ENCODE data around the gene PDE10A.
"Not testable (repeated sequence)": the region's sequence is repeated elsewhere in the genome, so short reads cannot be mapped to it uniquely, and the experiment has no call there.

Gene PDE10A

DNA sequence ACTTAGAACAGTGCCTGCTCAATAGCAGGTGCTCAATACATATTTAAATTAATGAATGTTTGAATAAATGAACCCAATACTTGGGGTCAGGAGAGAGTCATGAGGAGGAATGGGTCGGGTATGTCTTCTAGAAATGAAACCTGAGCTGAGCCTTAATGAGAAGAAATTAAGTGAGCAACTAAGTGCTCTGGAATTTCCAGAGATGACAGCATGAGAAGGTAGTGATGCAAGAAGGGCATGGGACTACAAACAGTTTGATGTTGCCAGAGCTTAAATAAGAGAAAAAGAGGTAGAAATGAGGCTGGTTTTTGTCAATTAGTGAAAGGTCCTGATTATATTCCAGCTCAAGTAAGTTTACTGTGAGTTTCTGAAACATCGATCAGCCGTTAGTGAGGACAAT is 82.9 kb downstream of the PDE10A start:
- DNase-seq, result no peak

- DNase-seq, result no peak
Measured at GRCh38 chr6:165579151-165579550, 83.9 kb downstream of the PDE10A start.

DNA sequence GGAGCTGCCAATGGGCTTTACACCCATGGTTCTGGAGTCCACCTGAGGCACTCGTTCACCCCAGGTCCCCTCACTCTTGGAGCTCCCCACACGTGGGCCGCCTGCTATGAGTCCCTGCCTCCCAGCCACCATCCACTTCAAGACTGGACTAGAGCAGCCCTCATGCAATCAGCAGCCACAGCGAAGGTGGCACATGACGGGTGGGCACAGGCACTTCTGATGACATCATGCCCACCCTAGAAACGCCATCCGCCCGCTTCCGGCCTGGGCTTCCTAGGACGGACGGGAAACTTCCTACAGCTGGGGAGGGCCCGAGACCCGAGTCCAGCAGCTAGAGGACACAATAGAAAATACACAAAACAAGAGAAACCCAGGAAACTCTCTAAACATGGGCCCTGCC is 85.5 kb downstream of the PDE10A start:
- DNase-seq, result no peak

GRCh38 chr6:165575158-165575549 is 87.9 kb downstream of the PDE10A start:
- no peak for DNase-seq

DNA sequence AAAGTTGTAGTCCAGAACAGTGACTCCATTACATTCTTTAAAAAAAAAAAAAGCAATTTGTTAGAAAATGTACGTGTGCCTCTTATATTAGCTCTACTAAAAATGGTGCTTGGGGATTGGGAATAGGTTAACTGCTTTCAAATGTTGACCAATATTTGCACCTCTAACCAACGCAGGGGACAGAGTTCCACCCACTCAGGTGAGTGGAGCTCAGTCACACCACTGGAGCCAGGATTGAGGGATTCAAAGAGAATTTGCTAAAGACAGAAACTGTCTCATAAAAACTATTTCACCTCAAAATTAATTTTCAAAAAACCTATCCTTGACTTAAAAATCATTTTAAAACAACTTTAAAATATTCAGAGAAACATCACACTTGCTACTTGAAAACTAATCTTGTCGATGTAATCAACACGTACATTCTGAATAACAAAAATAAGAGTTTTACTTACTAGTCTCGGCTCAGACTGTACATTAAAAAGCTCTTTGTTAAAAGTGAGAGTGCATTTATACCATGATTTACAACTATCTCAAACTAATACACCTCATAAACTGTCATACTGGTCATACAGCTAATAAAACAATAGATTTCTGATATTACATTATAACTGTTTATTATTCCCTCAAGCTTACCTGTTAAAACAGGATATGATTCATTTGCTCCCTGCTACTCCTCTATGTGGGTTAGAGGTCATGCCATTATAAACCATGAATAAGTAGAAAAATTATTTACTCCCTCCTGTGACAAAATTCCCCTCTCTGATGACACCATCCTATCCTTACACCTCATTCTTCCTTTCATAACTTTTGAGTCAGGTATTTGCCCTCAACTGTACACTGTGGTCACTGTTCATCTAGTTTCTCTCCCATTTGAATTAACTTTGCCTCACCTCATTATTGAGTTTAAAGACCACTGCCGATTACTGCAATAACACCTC is 88.6 kb downstream of the PDE10A start:
- no peak for DNase-seq

DNA sequence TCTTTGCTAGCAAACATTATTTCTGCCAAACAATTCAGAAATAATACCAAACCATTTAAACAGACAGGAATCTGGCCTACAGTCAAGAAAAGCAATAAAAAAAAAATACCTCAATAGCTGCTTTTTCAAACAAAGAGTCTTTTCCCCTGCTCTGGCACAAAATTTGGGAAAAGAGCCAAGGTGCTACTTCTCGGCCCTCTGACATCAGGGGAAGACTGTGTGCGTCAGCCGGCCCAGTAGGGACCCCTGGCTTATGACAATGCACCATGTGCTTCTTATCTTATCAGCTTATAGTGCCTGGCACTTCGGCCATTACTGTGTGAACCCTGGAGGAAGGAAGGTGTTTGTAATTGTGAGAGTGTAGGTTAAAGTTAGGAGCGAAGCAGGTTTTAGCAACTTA is 89.4 kb downstream of the PDE10A start:
- DNase-seq, result no peak

- no peak for DNase-seq
Measured at GRCh38 chr6:165571721-165572132, 91.3 kb downstream of the PDE10A start.

- no peak for DNase-seq
Measured at GRCh38 chr6:165571068-165571682, 91.9 kb downstream of the PDE10A start.

GRCh38 chr6:165568326-165568725 is 94.7 kb downstream of the PDE10A start:
- no peak for DNase-seq

DNA sequence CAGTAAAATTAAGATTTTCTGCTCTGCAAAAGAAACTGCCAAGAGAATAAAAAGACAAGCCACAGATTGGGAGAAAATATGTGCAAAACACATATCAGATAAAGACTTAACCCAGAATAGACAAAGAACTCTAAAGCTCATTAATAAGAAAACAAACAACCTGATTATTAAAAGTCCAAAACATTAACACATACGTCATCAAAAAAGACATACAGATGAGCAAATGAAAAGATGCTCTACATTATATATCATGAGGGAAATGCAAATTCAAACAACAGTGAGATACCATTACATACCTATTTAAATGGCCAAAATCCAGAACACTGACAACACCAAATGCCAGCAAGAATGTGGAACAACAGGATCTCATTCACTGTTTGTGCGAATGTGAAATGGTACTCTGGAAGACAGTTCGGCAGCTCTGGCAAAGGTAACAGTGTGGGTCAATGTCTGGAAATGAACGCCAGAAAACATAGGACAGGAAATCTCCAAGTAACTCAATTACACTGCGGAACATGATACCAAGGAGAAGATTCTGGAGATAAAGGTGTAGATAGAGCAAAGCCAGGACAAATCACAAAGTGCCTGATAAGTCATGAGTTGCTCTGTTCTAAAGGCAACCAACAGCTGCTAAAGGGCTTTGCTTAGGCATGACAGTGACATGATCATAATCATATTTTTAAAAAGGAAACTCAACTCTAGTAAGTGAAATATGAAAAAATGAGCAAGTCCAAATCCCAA is 96.8 kb downstream of the PDE10A start:
- DNase-seq, result no peak

- DNase-seq, result no peak
Measured at GRCh38 chr6:165562421-165563090, 100.5 kb downstream of the PDE10A start.

GRCh38 chr6:165559632-165560031 is 103.4 kb downstream of the PDE10A start:
- no peak for DNase-seq

GRCh38 chr6:165558097-165558496 is 104.9 kb downstream of the PDE10A start:
- not testable (repeated sequence) for DNase-seq

DNA sequence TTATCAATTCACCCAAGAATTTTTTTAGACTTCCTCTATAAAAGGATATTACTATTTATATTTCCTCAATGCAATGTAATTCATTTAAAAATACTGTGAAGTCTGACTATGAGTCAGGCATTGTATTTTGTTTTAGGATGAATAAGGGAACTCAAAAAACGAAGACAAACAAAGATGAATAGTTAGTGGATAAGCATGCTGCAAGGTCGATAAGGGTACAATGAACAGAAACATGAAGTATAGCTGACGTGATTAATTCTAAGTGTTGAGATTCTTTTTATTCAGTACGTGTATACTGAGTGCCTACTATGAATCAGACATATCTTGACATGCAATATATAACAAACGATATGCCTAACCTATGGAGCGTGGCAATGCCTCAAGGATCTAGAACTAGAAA is 105.4 kb downstream of the PDE10A start:
- no peak for DNase-seq

GRCh38 chr6:165556116-165556843 is 106.8 kb downstream of the PDE10A start:
- DNase-seq, result no peak

GRCh38 chr6:165554644-165555043 is 108.4 kb downstream of the PDE10A start:
- DNase-seq, result not testable (repeated sequence)

DNA sequence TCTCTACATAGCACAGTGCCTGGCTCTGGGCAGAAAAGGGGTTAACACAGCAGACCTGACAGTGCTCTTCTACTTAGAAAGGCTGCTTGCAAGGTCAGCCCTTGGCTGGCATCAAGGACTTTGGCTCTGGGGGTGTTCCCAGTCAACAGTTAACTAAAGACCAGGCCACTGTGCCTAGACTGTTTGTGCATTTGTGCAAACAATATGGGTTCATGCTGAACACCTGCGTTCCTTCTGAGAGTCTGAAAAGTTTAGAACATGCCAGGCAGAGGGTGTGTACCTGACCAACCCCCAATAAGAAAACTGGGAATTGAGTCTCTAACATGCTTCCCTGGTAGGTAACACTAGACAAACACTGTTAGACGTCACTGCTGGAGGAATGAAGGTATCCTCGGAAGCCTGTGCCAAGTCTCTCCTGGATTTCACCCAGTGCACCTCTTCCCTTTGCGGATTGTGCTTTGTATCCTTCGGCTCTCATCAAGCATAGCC is 110.7 kb downstream of the PDE10A start:
- no peak for DNase-seq

DNA sequence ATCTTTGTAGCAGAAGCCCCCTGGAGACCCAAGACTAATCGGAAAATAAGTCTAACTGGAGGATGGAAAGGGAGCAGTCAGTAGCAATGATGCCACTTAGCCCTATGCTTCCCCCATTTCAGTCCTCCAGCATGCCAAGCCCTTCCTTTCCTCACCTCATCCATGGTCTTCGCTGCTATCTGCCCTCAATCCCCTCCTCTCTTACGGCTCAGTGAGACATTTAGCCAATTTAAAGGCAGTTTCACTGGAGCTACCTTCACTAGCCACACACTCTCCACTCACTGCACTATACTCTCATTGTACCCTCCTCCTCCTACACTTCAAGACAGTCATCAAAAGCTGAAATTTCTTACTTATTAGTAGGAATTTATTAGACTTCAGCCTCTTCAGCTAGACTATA is 111.2 kb downstream of the PDE10A start:
- DNase-seq, result no peak

DNA sequence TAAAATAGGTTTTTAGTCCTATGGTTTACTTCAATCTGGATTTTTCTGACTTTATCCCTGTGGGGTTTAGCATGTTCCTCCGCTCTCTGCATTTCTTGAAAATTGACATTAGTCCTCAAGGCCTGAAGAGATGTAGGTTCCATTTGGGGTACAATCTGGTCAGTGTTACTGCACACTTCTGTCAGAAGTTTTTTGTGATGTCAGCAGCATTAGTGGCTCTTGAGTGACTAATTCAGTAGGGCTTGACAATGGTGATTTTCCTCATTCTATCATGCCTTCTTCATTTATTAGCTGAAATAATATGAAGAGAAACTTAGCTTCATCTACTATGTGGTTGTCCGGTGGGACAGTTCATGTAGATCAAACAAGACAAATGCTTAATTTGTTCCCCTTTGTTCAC is 114.6 kb downstream of the PDE10A start:
- no peak for DNase-seq

- DNase-seq, result no peak
Measured at GRCh38 chr6:165545806-165546205, 117.2 kb downstream of the PDE10A start.

GRCh38 chr6:165543781-165544180 is 119.3 kb downstream of the PDE10A start:
- DNase-seq, result no peak

DNA sequence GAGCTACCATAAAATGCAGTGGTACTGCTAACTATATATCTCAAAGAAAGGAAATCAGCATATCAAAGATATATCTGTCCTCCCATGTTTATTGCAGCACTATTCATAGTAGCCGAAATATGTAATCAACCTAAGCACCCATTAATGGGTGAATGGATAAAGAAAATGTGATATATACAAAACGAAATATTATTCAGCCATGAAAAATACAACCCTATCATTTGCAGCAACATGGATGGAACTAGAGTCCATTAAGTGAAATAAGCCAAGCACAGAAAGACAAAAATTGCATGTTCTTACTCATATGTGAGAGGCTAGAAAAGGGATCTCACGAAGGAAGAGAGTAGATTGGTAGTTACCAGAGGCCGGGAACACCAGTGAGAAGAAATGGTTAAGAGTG is 126.1 kb downstream of the PDE10A start:
- no peak for DNase-seq

Measured in suppressor macrophage treated with lipopolysaccharide for 4 hours (primary cell).